A549 (cell line): Measurements from ENCODE around the gene POR. TPM values are rescaled to one million over a fixed set of nuclear protein-coding genes. Genes with fewer than 3 reads are reported as not detected.
A peak's percentile ranks its signal among the peaks of the same experiment; 100 is the strongest.

Experiments
- ATAC-seq, 2 experiments: fragments of 200-7000 bp in 1 of 2; fragments of >200 bp in 1 of 2; cut with Nextera tagmentation in 1 of 2; cut with Tn5 transposase in 1 of 2; 3 replicates each; pipeline versions ENCODE4 v1.8.0 to v1.9.1; 2018 to 2020; ENCODE audit warnings: mild to moderate bottlenecking in 1 of 2, moderate library complexity in 1 of 2
- CTCF ChIA-PET: fragments of 300-600 bp; sonication (Branson Sonifier 250); formaldehyde crosslinking; extraction: SDS; loops from one replicate; lab custom pipeline; 2021; ENCODE audit warnings: antibody characterized with exemption, inconsistent platforms; lab: Yijun Ruan, JAX
- POLR2A ChIA-PET: fragments of 350-600 bp; formaldehyde crosslinking; extraction: SDS; loops from one replicate; lab custom pipeline; 2021; ENCODE audit warnings: antibody characterized with exemption, inconsistent platforms; lab: Yijun Ruan, JAX
- DNase-seq, 2 experiments: peaks; one replicate each; pipeline versions ENCODE4 v3.0.0 to v3.0.0-alpha.2; 2011 to 2016; ENCODE audit warnings: low read depth in 1 of 2, low spot score in 1 of 2
- FAIRE-seq: peaks from 2 replicates; lab custom pipeline; 2011; peaks lifted over from hg19 to GRCh38; lab: Jason Lieb, UNC
- H3K27ac ChIP-seq, 2 experiments: fragments of >200 bp; sonication (Bioruptor Twin); formaldehyde crosslinking; 3 replicates each; pipeline ENCODE4 v1.5.1; 2016 to 2017
- H3K4me1 ChIP-seq: fragments of >200 bp; sonication (Bioruptor Twin); formaldehyde crosslinking; 3 replicates; pipeline ENCODE4 v1.6.1; 2016
- H3K4me2 ChIP-seq: fragments of >200 bp; sonication (Bioruptor Twin); formaldehyde crosslinking; 3 replicates; pipeline ENCODE4 v1.6.1; 2016
- H3K4me3 ChIP-seq: fragments of >200 bp; sonication (Bioruptor Twin); formaldehyde crosslinking; 3 replicates; pipeline ENCODE4 v1.5.1; 2016
- H3K9me3 ChIP-seq: fragments of >200 bp; sonication (Bioruptor Twin); formaldehyde crosslinking; 3 replicates; pipeline ENCODE4 v1.6.1; 2016
- CBX2 ChIP-seq: fragments of 200-600 bp; sonication (generic); IDR thresholded peaks from 2 replicates; pipeline ENCODE4 v1.6.1; 2016; ENCODE audit warnings: low read depth, mild to moderate bottlenecking, borderline replicate concordance
- ELK1 ChIP-seq: fragments of 150-350 bp; IDR thresholded peaks from 2 replicates; pipeline ENCODE4 v1.6.1; 2014; ENCODE audit warnings: low read depth, mild to moderate bottlenecking, low read length
- EP300 ChIP-seq, 2 experiments: fragments of >200 bp; sonication (Bioruptor Twin); formaldehyde crosslinking; IDR thresholded peaks; 2 replicates in 1 of 2; 3 replicates in 1 of 2; pipeline ENCODE4 v1.6.1; 2016 to 2017
- FOSL2 ChIP-seq, 2 experiments: fragments of 450-650 bp in 1 of 2; fragments of >200 bp in 1 of 2; sonication (Bioruptor Twin) in 1 of 2; formaldehyde crosslinking; IDR thresholded peaks; 2 replicates each; pipeline versions ENCODE4 v1.5.0 to v1.6.1; 2016 to 2020; ENCODE audit warnings: mild to moderate bottlenecking in 1 of 2, moderate library complexity in 1 of 2
- GATA3 ChIP-seq: IDR thresholded peaks from 2 replicates; pipeline ENCODE4 v1.6.1; 2012; ENCODE audit warnings: borderline replicate concordance
- JUNB ChIP-seq: fragments of >200 bp; sonication (Bioruptor Twin); formaldehyde crosslinking; IDR thresholded peaks from 2 replicates; pipeline ENCODE4 v1.6.1; 2016
- MAX ChIP-seq: IDR thresholded peaks from 2 replicates; pipeline ENCODE4 v1.6.1; 2012
- MYC ChIP-seq: IDR thresholded peaks from 2 replicates; pipeline ENCODE4 v1.6.1; 2012; ENCODE audit warnings: mild to moderate bottlenecking, inconsistent platforms, low read length, improper control_type of control experiment, borderline replicate concordance
- PHF8 ChIP-seq: fragments of 200-600 bp; sonication (generic); IDR thresholded peaks from 2 replicates; pipeline ENCODE4 v1.6.1; 2016; ENCODE audit warnings: low read depth, mild to moderate bottlenecking, antibody characterized with exemption, moderate library complexity, borderline replicate concordance
- RAD21 ChIP-seq, 2 experiments: fragments of >200 bp in 1 of 2; sonication (Bioruptor Twin) in 1 of 2; formaldehyde crosslinking in 1 of 2; IDR thresholded peaks in 1 of 2; conservative IDR thresholded peaks in 1 of 2; 2 replicates in 1 of 2; 3 replicates in 1 of 2; pipeline ENCODE4 v1.6.1; 2012 to 2018; ENCODE audit warnings: inconsistent platforms in 1 of 2
- RCOR1 ChIP-seq: fragments of 150-350 bp; IDR thresholded peaks from 2 replicates; pipeline ENCODE4 v1.6.1; 2014; ENCODE audit warnings: antibody characterized with exemption, low read length, low read depth
- REST ChIP-seq: fragments of 200-600 bp; sonication (generic); IDR thresholded peaks from 2 replicates; pipeline ENCODE4 v1.6.1; 2016; ENCODE audit warnings: antibody characterized with exemption, mild to moderate bottlenecking, moderate library complexity
- SMC3 ChIP-seq: fragments of >200 bp; sonication (Bioruptor Twin); formaldehyde crosslinking; IDR thresholded peaks from 3 replicates; pipeline ENCODE4 v1.6.1; 2018; ENCODE audit warnings: inconsistent platforms
- SREBF2 ChIP-seq: fragments of 450-650 bp; IDR thresholded peaks from 2 replicates; pipeline ENCODE4 v1.6.1; 2014; ENCODE audit warnings: mild to moderate bottlenecking, moderate library complexity
- TFCP2L1 ChIP-seq: fragments of 250-450 bp; sonication (Bioruptor Pico); IDR thresholded peaks from 2 replicates; pipeline ENCODE4 v1.5.0; 2021; ENCODE audit warnings: mild to moderate bottlenecking
- ZFP36 ChIP-seq: fragments of 450-650 bp; IDR thresholded peaks from 2 replicates; pipeline ENCODE4 v1.6.1; 2014; ENCODE audit warnings: borderline replicate concordance; ENCODE audit not compliant: partially characterized antibody
- ZNF302 ChIP-seq: fragments of 250-450 bp; sonication (Bioruptor Pico); IDR thresholded peaks from 2 replicates; pipeline ENCODE4 v1.9.0; 2021; ENCODE audit warnings: inconsistent platforms, mild to moderate bottlenecking, moderate library complexity
- WGBS: methylation state at CpG from one replicate; pipeline ENCODE4 v1.1.6; 2017; ENCODE audit errors: missing lambda C conversion rate; 5-methylcytosine and 5-hydroxymethylcytosine counted together
- polyA plus RNA-seq, 4 experiments: library from polyadenylated mRNA; depleted of rRNA in 3 of 4; stranded (reverse); fragments of >200 nt; fragmentation: RNase III in 1 of 4; extraction: RNeasy Plus Mini Kit Qiagen cat#74134 plus additional on column Dnase treatment in 1 of 4; gene quantifications; 2 replicates in 3 of 4; 3 replicates in 1 of 4; pipeline ENCODE4 v1.2.3, GENCODE V29; 2011 to 2017
- TF ChIP-seq, protein P1 (sequence below): IDR thresholded peaks from 2 replicates; pipeline ENCODE4 v1.6.1; 2012

The POR gene
- polyA plus RNA-seq, 2 of the 4 experiments (the other 2 are of a cell fraction), result 71.1 to 109 TPM

DNA sequence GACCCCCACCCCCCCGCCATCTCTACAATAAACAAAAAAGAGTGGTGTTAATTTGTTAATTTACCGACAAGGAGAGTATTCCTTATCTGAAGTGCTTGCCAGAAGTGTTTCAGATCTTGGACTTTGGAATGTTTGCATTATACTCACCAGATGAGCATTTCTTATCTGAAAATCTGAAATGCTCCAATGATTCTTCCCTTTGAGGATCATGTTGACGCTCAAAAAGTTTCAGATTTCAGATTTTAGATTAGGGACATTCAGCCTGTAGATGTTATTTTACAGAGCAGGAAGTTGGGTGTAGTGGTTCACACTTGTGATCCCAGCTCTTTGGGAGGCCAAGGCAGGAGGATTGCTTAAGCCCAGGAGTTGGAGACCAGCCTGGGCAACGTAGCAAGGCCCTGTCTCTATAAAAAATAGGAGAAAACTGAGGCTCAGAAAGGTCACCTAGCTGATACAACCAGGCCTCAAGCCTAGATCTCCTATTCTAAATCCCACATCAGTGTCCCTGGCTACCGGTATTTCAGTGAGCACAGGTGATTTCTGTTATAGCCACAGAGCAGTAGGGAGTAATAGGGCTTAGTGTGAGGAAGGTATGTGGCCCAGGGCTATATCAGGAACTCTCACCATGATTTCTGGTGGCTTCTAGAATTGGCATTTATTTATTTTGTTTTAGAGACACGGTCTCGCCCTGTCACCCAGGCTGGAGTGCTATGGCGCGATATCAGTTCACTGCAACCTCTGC is 44.0 kb downstream of the POR start:
- H3K27ac ChIP-seq, result peak overlapping the region; percentile 73 to 79
- 65% methylated on average over 9 of the region's 9 CpGs for whole genome bisulfite sequencing
- no peaks in the 10 kb centered on the region for H3K9me3 ChIP-seq
- H3K4me3 ChIP-seq, result no peak overlapping the region
- DNase-seq (peak in 1 of 2 experiments; percentile 73), ATAC-seq (peak in 1 of 2 experiments; percentile 32; a peak in 3 of 6 replicates), FAIRE-seq (no peak)
- peak overlapping the region; percentile 29 for H3K4me2 ChIP-seq
- TF ChIP-seq PHF8 (no peak), ZFP36 (no peak), FOSL2 (IDR thresholded peaks at IDR 0.05) (no peak), FOSL2 (CRISPR knock-in tag; IDR thresholded peaks at IDR 0.05) (peak; percentile 61; the same call in 1 of the 2 replicates), MAX (no peak), EP300 (IDR thresholded peaks at IDR 0.05) (peak in 1 of 2 experiments; percentile 22; a peak in 2 of 5 replicates), ZNF302 (CRISPR knock-in tag) (no peak), SMC3 (peak; percentile 12; the same call in 1 of the 3 replicates), JUNB (0 out of 2 replicates have a peak, but pooled peaks have one; percentile 16), GATA3 (peak; percentile 93)
- ChIA-PET CTCF (interaction anchor here (0.6 kb wide), 1 partner anchor 31 kb away, joined by 6 read pairs; no protein-coding TSS in a partner anchor), POLR2A (no interaction called here)
- peaks cover 43% of the 10 kb centered on the region for H3K4me1 ChIP-seq

- FAIRE-seq (no peak), ATAC-seq (no peak), DNase-seq (no peak)
- TF ChIP-seq FOSL2 (IDR thresholded peaks at IDR 0.05), result no peak
- no peak for TF ChIP-seq FOSL2 (CRISPR knock-in tag; IDR thresholded peaks at IDR 0.05)
- TF ChIP-seq REST, result no peak
- TF ChIP-seq, protein P1, sequence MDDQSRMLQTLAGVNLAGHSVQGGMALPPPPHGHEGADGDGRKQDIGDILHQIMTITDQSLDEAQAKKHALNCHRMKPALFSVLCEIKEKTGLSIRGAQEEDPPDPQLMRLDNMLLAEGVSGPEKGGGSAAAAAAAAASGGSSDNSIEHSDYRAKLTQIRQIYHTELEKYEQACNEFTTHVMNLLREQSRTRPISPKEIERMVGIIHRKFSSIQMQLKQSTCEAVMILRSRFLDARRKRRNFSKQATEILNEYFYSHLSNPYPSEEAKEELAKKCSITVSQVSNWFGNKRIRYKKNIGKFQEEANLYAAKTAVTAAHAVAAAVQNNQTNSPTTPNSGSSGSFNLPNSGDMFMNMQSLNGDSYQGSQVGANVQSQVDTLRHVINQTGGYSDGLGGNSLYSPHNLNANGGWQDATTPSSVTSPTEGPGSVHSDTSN, result no peak
- no peak for TF ChIP-seq MAX
- no peak for TF ChIP-seq SREBF2
- TF ChIP-seq RAD21 (conservative IDR thresholded peaks at IDR 0.05 in 1 of 2, IDR thresholded peaks at IDR 0.05 in 1 of 2), result no peak
- no peak for TF ChIP-seq JUNB
- TF ChIP-seq MYC, result no peak
- TF ChIP-seq CBX2, result no peak
- TF ChIP-seq TFCP2L1 (CRISPR knock-in tag), result no peak
- TF ChIP-seq ELK1, result no peak
- no peak for TF ChIP-seq RCOR1
- peak overlapping the region in 1 of 2 experiments; percentile 33; a peak in 1 of 6 replicates for H3K27ac ChIP-seq
- peaks cover 42% of the 10 kb centered on the region for H3K4me1 ChIP-seq
- 95% methylated on average over 6 of the region's 6 CpGs for WGBS
- no peak overlapping the region for H3K4me3 ChIP-seq
- CTCF ChIA-PET, result interaction anchor here (0.7 to 1.4 kb wide), 4 partner anchors 8 to 94 kb away, joined by 3 to 6 read pairs (median 4); no protein-coding TSS in a partner anchor
- no peaks in the 10 kb centered on the region for H3K9me3 ChIP-seq
- POLR2A ChIA-PET, result no interaction called here
- no peak overlapping the region for H3K4me2 ChIP-seq
Measured at GRCh38 chr7:75960372-75960771, 45.4 kb downstream of the POR start.
